GM23248 (cell line): Measurements from ENCODE around the gene RBBP6. TPM values are rescaled to one million over a fixed set of nuclear protein-coding genes. Genes with fewer than 3 reads are reported as not detected.
"Not testable (repeated sequence)": the region's sequence is repeated elsewhere in the genome, so short reads cannot be mapped to it uniquely, and the experiment has no call there.

ENCODE experiments used
- DNase-seq: peaks from one replicate; pipeline ENCODE4 v3.0.0-alpha.2; 2015
- H2AFZ ChIP-seq: fragments of 200-600 bp; sonication (generic); 2 replicates; pipeline ENCODE4 v1.6.1; 2016; ENCODE audit warnings: antibody characterized with exemption
- H3F3A ChIP-seq: fragments of 200-600 bp; sonication (generic); 2 replicates; pipeline ENCODE4 v1.6.1; 2016; ENCODE audit warnings: mild to moderate bottlenecking, antibody characterized with exemption, mixed run types; ENCODE audit not compliant: insufficient read depth
- H3K27ac ChIP-seq: fragments of 200-600 bp; sonication (generic); 2 replicates; pipeline ENCODE4 v1.5.1; 2016; ENCODE audit warnings: mild to moderate bottlenecking
- H3K27me3 ChIP-seq: fragments of 200-600 bp; sonication (generic); replicated peaks from 2 replicates; pipeline ENCODE4 v1.6.1; 2016; ENCODE audit warnings: mild to moderate bottlenecking; ENCODE audit not compliant: insufficient read depth
- H3K36me3 ChIP-seq: fragments of 200-600 bp; sonication (generic); 2 replicates; pipeline ENCODE4 v1.6.1; 2016; ENCODE audit warnings: low read depth, mild to moderate bottlenecking
- H3K4me1 ChIP-seq: fragments of 200-600 bp; sonication (generic); 2 replicates; pipeline ENCODE4 v1.6.1; 2016; ENCODE audit warnings: mild to moderate bottlenecking; ENCODE audit not compliant: insufficient read depth
- H3K4me2 ChIP-seq: fragments of 200-600 bp; sonication (generic); one replicate; pipeline ENCODE4 v1.6.1; 2016; ENCODE audit warnings: mild to moderate bottlenecking; ENCODE audit not compliant: unreplicated experiment
- H3K4me3 ChIP-seq: fragments of 200-600 bp; sonication (generic); 2 replicates; pipeline ENCODE4 v1.5.1; 2016; ENCODE audit warnings: mild to moderate bottlenecking
- H3K79me2 ChIP-seq: fragments of 200-600 bp; sonication (generic); 2 replicates; pipeline ENCODE4 v1.6.1; 2016; ENCODE audit warnings: mild to moderate bottlenecking; ENCODE audit not compliant: insufficient read depth
- H3K9ac ChIP-seq: fragments of 200-600 bp; sonication (generic); 2 replicates; pipeline ENCODE4 v1.6.1; 2016; ENCODE audit warnings: mild to moderate bottlenecking
- H3K9me2 ChIP-seq: fragments of 200-600 bp; sonication (generic); 2 replicates; pipeline ENCODE4 v1.6.1; 2016; ENCODE audit warnings: mixed run types, mild to moderate bottlenecking, moderate library complexity; ENCODE audit not compliant: insufficient read depth
- H3K9me3 ChIP-seq: fragments of 200-600 bp; sonication (generic); one replicate; pipeline ENCODE4 v1.6.1; 2017; ENCODE audit warnings: low read depth
- H4K20me1 ChIP-seq: fragments of 200-600 bp; sonication (generic); 2 replicates; pipeline ENCODE4 v1.6.0; 2016; ENCODE audit not compliant: insufficient read depth
- EZH2 ChIP-seq: fragments of 200-600 bp; sonication (generic); IDR thresholded peaks from 2 replicates; pipeline ENCODE4 v1.6.1; 2018; ENCODE audit warnings: antibody characterized with exemption, mild to moderate bottlenecking; ENCODE audit not compliant: insufficient read depth, poor library complexity, severe bottlenecking
- EZH2phosphoT487 ChIP-seq: fragments of 200-600 bp; sonication (generic); IDR thresholded peaks from 2 replicates; pipeline ENCODE4 v1.6.1; 2018; ENCODE audit warnings: antibody characterized with exemption, moderate library complexity, mild to moderate bottlenecking, low read depth; ENCODE audit not compliant: insufficient read depth
- WGBS, 2 experiments: methylation state at CpG; one replicate each; pipeline ENCODE4 v1.1.6; 2015 to 2017; ENCODE audit warnings: low lambda C conversion rate in 2 of 2, low coverage in 1 of 2; ENCODE audit errors: missing lambda C conversion rate in 2 of 2; 5-methylcytosine and 5-hydroxymethylcytosine counted together
- in situ Hi-C: fragments of 300-500 bp; cut with MboI; formaldehyde crosslinking; loops from 2 replicates; pipeline ENCODE4 v1.15.0; 2020
- polyA plus RNA-seq: library from polyadenylated mRNA; unstranded; fragments of >200 nt; fragmentation: Nextera tagmentation; extraction: Ambion mirVana; gene quantifications from 2 replicates; pipeline ENCODE4 v1.2.1, GENCODE V29; 2016
- total RNA-seq: library from RNA; depleted of rRNA; stranded (reverse); fragments of >200 nt; shearing (Covaris generic); gene quantifications from 2 replicates; pipeline ENCODE4 v1.2.3, GENCODE V29; 2014; rRNA removed

The RBBP6 gene
- 15.8 and 17.3 TPM in 2 replicates for total RNA-seq
- 13.8 TPM in 2 replicates for polyA plus RNA-seq

GRCh38 chr16:24539295-24539849 is at the start of gene RBBP6:
Gene RBBP6 (plus strand): TSS chr16:24539566. CDS start chr16:24540627, 1,061 bp downstream.
- Histone ChIP-seq H3K79me2 (peaks cover 49% of the 10 kb centered on the region), H3K36me3 (no peaks in the 10 kb centered on the region), H3K4me2 (peak within 1 kb of the TSS; percentile 98), H3K9ac (peak within 1 kb of the TSS; percentile 99), H2AFZ (peak within 1 kb of the TSS; percentile 94), H3K4me1 (peaks cover 30% of the 10 kb centered on the region), H3K27me3 (no peaks in the 10 kb centered on the region), H3K9me2 (no peaks in the 10 kb centered on the region), H3K27ac (peak within 1 kb of the TSS; percentile 98), H3K4me3 (peak within 1 kb of the TSS; percentile 91), H4K20me1 (peaks cover 27% of the 10 kb centered on the region), H3K9me3 (no peaks in the 10 kb centered on the region), H3F3A (peaks cover 6% of the 10 kb centered on the region; the same call in 1 of the 2 replicates)
- in situ Hi-C loops, result no loop called here
- DNase-seq, result peak; percentile 99
- WGBS, 2 experiments, result 1 to 2% methylated on average over 50 to 53 of the region's 68 CpGs
- no peak for TF ChIP-seq EZH2
- TF ChIP-seq EZH2phosphoT487, result no peak

- Histone ChIP-seq H3K9me2 (no peaks in the 10 kb centered on the region), H3K9me3 (no peaks in the 10 kb centered on the region), H3K4me1 (no peaks in the 10 kb centered on the region), H4K20me1 (no peaks in the 10 kb centered on the region), H3K4me3 (no peak overlapping the region), H3K36me3 (no peaks in the 10 kb centered on the region), H3K27me3 (no peaks in the 10 kb centered on the region; the same call in 1 of the 2 replicates), H3K27ac (no peak overlapping the region), H3K79me2 (no peaks in the 10 kb centered on the region), H2AFZ (no peak overlapping the region), H3K9ac (no peak overlapping the region), H3K4me2 (no peak overlapping the region), H3F3A (no peaks in the 10 kb centered on the region)
- TF ChIP-seq EZH2, result no peak
- TF ChIP-seq EZH2phosphoT487, result no peak
- no peak for DNase-seq
- in situ Hi-C loops, result loop anchor here (25.0 kb wide), 1 partner anchor 679 kb away; no protein-coding TSS in a partner anchor
- WGBS, 2 experiments, result 13 to 17% methylated on average over 2 of the region's 2 CpGs
These were observed 48.5 kb upstream of the RBBP6 start for GRCh38 chr16:24490866-24491265.

- Histone ChIP-seq H3K79me2 (no peaks in the 10 kb centered on the region), H4K20me1 (no peaks in the 10 kb centered on the region), H3K4me3 (no peak overlapping the region), H3F3A (no peaks in the 10 kb centered on the region), H3K4me2 (no peak overlapping the region), H3K27me3 (no peaks in the 10 kb centered on the region; the same call in 1 of the 2 replicates), H2AFZ (no peak overlapping the region), H3K9ac (no peak overlapping the region), H3K9me2 (no peaks in the 10 kb centered on the region), H3K4me1 (no peaks in the 10 kb centered on the region), H3K27ac (no peak overlapping the region), H3K36me3 (no peaks in the 10 kb centered on the region), H3K9me3 (no peaks in the 10 kb centered on the region)
- DNase-seq, result peak; percentile 56
- in situ Hi-C loops, result loop anchor here (25.0 kb wide), 1 partner anchor 679 kb away; no protein-coding TSS in a partner anchor
- TF ChIP-seq EZH2 (no peak), EZH2phosphoT487 (no peak)
- 27 to 37% methylated on average over 2 of the region's 2 CpGs for WGBS, 2 experiments
These were observed 47.6 kb upstream of the RBBP6 start for GRCh38 chr16:24491731-24492130.

- WGBS, 2 experiments, result 51 to 57% methylated on average over 7 of the region's 7 CpGs
- Histone ChIP-seq H3K79me2 (no peaks in the 10 kb centered on the region), H3K36me3 (no peaks in the 10 kb centered on the region), H3K9me3 (no peaks in the 10 kb centered on the region), H3F3A (no peaks in the 10 kb centered on the region), H3K27ac (no peak overlapping the region), H3K9ac (no peak overlapping the region), H4K20me1 (no peaks in the 10 kb centered on the region), H3K4me1 (no peaks in the 10 kb centered on the region), H3K27me3 (peaks cover 5% of the 10 kb centered on the region), H3K9me2 (no peaks in the 10 kb centered on the region), H2AFZ (no peak overlapping the region), H3K4me2 (no peak overlapping the region), H3K4me3 (no peak overlapping the region)
- in situ Hi-C loops, result loop anchor here (25.0 kb wide), 1 partner anchor 682 kb away; no protein-coding TSS in a partner anchor
- TF ChIP-seq EZH2phosphoT487 (no peak), EZH2 (no peak)
- DNase-seq, result peak; percentile 26
These were observed 45.5 kb upstream of the RBBP6 start for GRCh38 chr16:24493821-24494220.

- H3K9ac ChIP-seq, H3K27ac ChIP-seq, H4K20me1 ChIP-seq, H3K4me1 ChIP-seq, DNase-seq, H3K9me3 ChIP-seq, H3K36me3 ChIP-seq, H3K9me2 ChIP-seq, H2AFZ ChIP-seq, H3K79me2 ChIP-seq, H3K27me3 ChIP-seq, H3K4me2 ChIP-seq, H3K4me3 ChIP-seq, H3F3A ChIP-seq: not testable (repeated sequence)
- in situ Hi-C loops, result loop anchor here (25.0 kb wide), 1 partner anchor 683 kb away; no protein-coding TSS in a partner anchor
- 49 to 51% methylated on average over 9 of the region's 9 CpGs for WGBS, 2 experiments
These were observed 44.2 kb upstream of the RBBP6 start for GRCh38 chr16:24495207-24495606.
